GM19025 (cell line): ENCODE data around the gene CLCN5.

Experiments used
- ATAC-seq: cut with Tn5 transposase; IDR thresholded peaks from one replicate; pipeline ENCODE4 v1.9.1; 2021; ENCODE audit warnings: mild to moderate bottlenecking, low read depth, moderate library complexity; ENCODE audit not compliant: unreplicated experiment

The CLCN5 gene

DNA sequence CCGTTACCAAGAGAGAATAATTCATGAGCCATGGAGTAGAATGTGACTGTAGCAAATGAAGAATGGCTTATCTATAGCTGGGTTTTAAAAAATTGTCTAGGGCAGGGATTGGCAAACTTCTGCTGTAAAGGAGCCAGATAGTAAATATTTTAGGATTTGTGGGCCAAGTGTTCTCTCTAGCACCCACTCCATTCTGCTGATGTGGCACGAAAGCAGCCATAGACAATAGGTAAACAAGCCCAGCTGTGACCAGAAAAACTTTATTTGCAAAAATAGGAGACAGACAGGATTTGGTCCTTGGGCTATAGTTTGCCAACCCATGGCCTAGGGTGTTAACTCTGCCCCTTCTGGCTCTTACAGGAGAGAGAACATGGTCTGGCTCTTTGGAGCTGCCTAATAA is 151.2 kb downstream of the CLCN5 start:
- no peak for ATAC-seq

DNA sequence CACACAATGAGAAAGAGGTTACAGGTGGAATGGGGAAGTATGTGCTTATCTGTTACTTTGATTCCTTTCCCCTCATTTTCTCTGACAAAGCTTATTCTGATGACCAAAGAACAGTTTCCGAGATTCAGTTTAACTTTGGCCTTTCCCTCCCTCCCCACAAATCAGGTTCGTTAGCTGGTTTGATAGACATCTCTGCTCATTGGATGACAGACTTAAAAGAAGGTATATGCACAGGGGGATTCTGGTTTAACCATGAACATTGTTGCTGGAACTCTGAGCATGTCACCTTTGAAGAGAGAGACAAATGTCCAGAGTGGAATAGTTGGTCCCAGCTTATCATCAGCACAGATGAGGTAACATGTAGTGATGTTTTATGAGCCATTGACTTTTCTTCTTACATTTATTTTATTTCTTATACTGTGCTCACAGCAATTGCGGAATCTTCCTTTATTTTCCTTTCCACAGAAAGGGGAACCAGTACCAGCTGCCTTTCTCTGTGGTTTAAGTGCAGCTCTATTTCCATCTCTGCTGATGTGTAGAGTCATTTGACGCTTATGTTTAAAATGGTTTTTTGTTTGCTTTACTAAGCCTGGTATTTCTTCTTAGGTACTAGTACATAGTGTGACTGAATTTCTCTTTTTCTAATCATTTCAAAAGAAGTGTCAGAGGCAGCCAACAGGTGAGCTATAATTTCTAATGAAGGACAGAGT is 153.4 kb downstream of the CLCN5 start:
- ATAC-seq = no peak

- no peak for ATAC-seq
These were observed 159.0 kb downstream of the CLCN5 start for GRCh38 chrX:50081282-50081889.

- no peak for ATAC-seq
These were observed 160.3 kb downstream of the CLCN5 start for GRCh38 chrX:50082741-50083140.

DNA sequence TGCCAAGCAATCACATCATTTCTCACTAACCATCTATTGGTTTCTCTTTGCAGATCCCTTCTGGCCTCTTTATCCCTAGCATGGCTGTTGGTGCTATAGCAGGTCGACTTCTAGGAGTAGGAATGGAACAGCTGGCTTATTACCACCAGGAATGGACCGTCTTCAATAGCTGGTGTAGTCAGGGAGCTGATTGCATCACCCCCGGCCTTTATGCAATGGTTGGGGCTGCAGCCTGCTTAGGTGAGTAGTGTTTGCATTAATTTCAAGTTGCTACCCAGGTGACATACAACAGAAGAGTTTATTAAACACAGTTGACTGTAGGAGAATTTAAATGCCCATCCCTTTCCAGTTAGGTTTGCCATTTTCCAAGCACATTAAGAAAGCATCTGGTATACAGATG is 166.2 kb downstream of the CLCN5 start:
- ATAC-seq = no peak

DNA sequence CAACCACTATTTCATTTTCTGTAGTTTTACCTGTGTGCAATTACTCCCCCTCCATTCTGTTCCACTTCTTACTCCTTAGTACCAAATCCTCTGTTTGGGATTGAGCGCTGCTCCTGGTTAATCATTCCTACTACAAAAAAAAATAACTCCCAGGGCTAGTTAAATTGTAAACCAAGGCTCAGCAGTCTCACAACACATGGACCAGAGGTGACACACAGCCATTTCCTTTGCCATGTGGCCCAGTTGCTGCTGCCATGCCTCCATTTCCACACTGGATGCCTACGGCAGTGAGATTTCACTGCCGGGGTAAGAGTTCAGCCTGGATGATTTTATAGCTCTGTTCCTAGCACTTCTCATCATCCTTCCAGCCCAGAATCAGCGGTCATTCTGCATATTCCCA is 171.2 kb downstream of the CLCN5 start:
- no peak for ATAC-seq

GRCh38 chrX:50097071-50097470 is 174.7 kb downstream of the CLCN5 start:
- no peak for ATAC-seq

GRCh38 chrX:50098241-50098640 is 175.8 kb downstream of the CLCN5 start:
- ATAC-seq = no peak

- no peak for ATAC-seq
These were observed 176.4 kb downstream of the CLCN5 start for GRCh38 chrX:50098749-50099148.

DNA sequence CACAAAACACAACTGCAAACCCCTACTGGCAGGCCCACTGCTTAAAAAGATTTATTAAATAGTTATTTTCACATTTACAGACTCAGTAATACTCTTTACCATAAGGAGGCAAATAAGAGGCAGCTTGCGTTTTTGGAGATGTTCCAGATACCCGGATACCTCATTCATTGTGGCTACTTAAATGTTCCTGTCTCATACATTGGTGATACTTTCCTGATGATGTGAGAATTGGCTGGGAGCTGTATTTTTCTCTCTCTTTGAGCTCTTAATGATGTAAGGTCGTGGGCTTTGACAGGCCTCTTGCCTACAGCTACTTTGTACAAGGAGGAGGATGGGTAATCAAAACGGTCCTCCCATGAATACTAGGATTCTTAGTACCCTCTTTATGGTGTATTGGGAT is 176.9 kb downstream of the CLCN5 start:
- no peak for ATAC-seq

DNA sequence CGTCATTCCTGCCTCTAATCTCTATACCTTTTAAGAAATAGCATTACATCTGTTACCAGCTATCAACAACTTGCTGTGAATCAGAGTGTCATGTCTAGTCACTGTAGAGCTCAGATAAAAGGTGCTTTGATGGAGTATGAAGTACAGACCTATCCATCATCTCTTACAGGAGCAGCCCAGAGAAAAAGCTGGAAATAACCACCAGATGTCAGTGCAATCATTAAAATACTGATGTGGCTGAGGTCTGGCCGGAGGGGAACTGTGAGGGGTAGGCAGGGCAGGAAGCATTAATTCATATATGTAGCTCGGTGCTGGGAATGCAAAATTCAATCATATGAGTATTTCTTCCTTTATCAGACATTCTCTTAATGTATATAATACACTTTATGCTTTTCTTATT is 177.8 kb downstream of the CLCN5 start:
- ATAC-seq = no peak

- ATAC-seq = no peak
These were observed 180.8 kb downstream of the CLCN5 start for GRCh38 chrX:50103176-50103575.

DNA sequence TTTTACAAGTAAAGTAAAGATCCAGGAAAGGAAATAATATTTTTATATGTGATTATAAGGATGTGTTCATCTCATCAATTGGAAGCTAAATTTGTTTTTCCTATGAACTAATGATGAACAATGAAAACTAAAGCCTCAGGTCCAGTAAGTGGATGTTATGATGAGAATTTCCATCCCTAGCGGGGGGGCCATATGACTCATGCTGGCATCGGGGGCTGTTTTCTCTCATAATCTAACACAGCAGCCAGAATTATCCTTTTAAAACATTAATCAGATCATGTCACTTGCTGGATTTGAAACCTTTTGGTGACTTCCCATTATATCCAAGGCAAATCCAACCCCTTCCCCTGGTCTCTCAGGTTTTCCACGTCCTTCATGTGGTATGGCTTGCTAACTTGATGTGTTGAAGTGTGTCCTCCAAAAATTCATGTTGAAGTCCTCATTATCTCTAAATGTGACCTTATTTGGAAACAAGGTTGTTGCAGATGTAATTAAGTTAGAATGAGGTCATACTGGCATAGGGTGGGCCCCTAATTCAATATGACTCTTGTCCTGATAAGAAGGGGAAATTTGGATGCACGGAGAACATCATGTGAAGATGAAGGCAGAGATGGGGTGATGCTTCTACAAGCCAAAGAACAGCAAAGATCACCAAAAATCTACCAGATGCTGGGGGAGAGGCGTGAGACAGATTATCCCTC is 181.6 kb downstream of the CLCN5 start:
- ATAC-seq = no peak

GRCh38 chrX:50106051-50106675 is 183.8 kb downstream of the CLCN5 start:
- no peak for ATAC-seq

GRCh38 chrX:50107470-50107869 is 185.1 kb downstream of the CLCN5 start:
- ATAC-seq = no peak

DNA sequence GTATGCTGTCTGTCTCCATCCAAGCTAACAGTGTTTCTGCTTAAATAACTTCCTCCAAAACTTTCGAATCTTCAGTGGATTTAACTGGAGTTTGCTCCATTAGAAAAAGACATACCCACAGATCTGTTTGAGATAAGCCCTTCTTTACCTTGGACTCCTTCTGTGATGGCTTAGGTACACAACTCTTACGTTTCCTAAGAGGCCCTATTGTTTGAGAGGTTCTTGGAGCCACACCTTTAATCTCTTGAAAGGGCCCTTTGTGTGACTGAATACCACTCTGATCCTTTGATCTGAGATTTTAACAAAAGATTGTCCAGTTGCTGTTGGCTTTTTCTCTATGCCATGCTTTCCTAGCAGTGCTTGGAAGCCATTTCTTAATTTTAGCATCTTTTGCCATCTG is 185.9 kb downstream of the CLCN5 start:
- ATAC-seq = no peak

GRCh38 chrX:50111742-50112141 is 189.3 kb downstream of the CLCN5 start:
- no peak for ATAC-seq

- no peak for ATAC-seq
These were observed 191.7 kb downstream of the CLCN5 start for GRCh38 chrX:50114113-50114512.

DNA sequence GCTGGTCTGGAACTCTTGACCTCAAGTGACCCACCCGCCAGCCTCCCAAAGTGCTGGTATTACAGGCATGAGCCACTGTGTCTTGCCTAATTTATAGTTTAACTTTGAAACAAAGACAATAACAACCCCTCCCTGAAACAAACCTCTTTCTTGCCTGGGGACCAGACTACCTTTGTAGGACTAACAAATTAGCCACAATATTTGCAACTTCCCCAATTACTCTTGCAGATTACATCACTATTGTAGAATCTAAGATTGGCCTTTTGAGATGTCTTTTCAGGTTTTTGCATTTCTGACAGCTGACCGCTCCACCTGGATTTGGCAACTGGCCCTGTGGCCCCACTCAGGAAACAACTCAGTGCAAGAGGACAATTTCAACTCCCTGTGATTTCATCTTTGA is 193.6 kb downstream of the CLCN5 start:
- ATAC-seq = no peak

- ATAC-seq = no peak
These were observed 195.1 kb downstream of the CLCN5 start for GRCh38 chrX:50117476-50117875.

DNA sequence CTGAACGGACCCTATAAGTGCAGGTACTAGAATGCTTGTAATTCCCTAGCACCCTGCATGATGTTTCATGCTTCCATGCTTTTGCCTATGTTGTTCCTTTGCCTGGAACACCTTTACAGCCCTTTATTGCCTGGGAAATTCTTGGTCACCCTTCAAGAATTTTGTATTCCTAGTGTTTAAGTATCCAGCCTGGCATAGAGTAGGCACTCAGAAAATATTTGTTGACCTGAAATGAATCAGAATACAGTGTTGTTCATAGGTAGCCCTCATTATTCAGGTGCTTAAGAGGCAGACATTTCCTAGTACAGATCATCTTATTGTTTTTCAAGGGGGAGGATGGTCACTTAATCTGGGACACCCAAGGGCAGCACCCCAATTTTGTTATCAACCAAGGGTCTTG is 203.1 kb downstream of the CLCN5 start:
- ATAC-seq = no peak
